HepG2 (cell line): Measurements from ENCODE around the gene ARHGEF40. TPM values are rescaled to one million over a fixed set of nuclear protein-coding genes. Genes with fewer than 3 reads are reported as not detected.

Experiments used
- ATAC-seq: fragments of 200-7000 bp; cut with Tn5 transposase; 3 replicates; pipeline ENCODE4 v1.9.1; 2020; ENCODE audit warnings: mild to moderate bottlenecking, moderate library complexity
- BruUV-seq: library from RNA; stranded (reverse); fragments of 400-500 nt; replicated peaks from 2 replicates; lab custom pipeline; 2021; lab: Mats Ljungman, UMichigan
- CTCF ChIA-PET: fragments of 300-600 bp; formaldehyde crosslinking; extraction: SDS; loops from one replicate; lab custom pipeline; 2021; ENCODE audit warnings: low total read pairs, inconsistent platforms, low intra/inter-chr PET ratio; lab: Yijun Ruan, JAX
- POLR2A ChIA-PET: fragments of 350-600 bp; sonication (Branson Sonifier 250); formaldehyde crosslinking; loops from one replicate; lab custom pipeline; 2020; ENCODE audit warnings: antibody characterized with exemption, inconsistent platforms; lab: Yijun Ruan, JAX
- DNase-seq: peaks from one replicate; pipeline ENCODE4 v3.0.0-alpha.2; 2015; ENCODE audit warnings: low spot score
- FAIRE-seq: peaks from 3 replicates; lab custom pipeline; 2011; peaks lifted over from hg19 to GRCh38; lab: Jason Lieb, UNC
- H2AFZ ChIP-seq: one replicate; pipeline ENCODE4 v1.6.1; 2011; ENCODE audit warnings: low read length, inconsistent platforms
- H3K27ac ChIP-seq: fragments of 300-600 bp; 3 replicates; pipeline ENCODE4 v1.8.0; 2011; ENCODE audit warnings: mixed run types, mild to moderate bottlenecking, mixed read lengths, low read length, inconsistent platforms; ENCODE audit not compliant: insufficient read depth; ENCODE audit errors: extremely low read length
- H3K27me3 ChIP-seq, 2 experiments: fragments of 200-600 bp in 1 of 2; 2 replicates in 1 of 2; 3 replicates in 1 of 2; pipeline versions ENCODE4 v1.6.0 to v1.8.0; 2011; ENCODE audit warnings: low read length in 2 of 2, mild to moderate bottlenecking in 2 of 2, moderate library complexity in 2 of 2, inconsistent platforms in 1 of 2; ENCODE audit not compliant: insufficient read depth in 2 of 2, control insufficient read depth in 1 of 2
- H3K36me3 ChIP-seq, 2 experiments: fragments of 200-600 bp in 1 of 2; replicated peaks in 1 of 2; 2 replicates in 1 of 2; 3 replicates in 1 of 2; pipeline versions ENCODE4 v1.5.1 to v1.8.0; 2011; ENCODE audit warnings: low read length in 2 of 2, inconsistent platforms in 1 of 2; ENCODE audit not compliant: insufficient read depth in 2 of 2, control insufficient read depth in 1 of 2
- H3K4me1 ChIP-seq: 2 replicates; pipeline ENCODE4 v1.5.1; 2012; ENCODE audit warnings: low read length, inconsistent platforms; ENCODE audit not compliant: insufficient read depth
- H3K4me2 ChIP-seq: 2 replicates; pipeline ENCODE4 v1.6.0; 2011; ENCODE audit warnings: low read depth, low read length, inconsistent platforms
- H3K4me3 ChIP-seq, 3 experiments: fragments of 200-600 bp in 1 of 3; sonication (generic), shearing (Covaris generic) in 1 of 3; replicated peaks in 1 of 3; 2 replicates each; pipeline ENCODE4 v1.5.1; 2011 to 2016; ENCODE audit warnings: low read length in 3 of 3, inconsistent platforms in 2 of 3, low read depth in 2 of 3, mild to moderate bottlenecking in 2 of 3, control low read depth in 1 of 3, mixed read lengths in 1 of 3; ENCODE audit not compliant: insufficient read depth in 1 of 3
- H3K79me2 ChIP-seq: one replicate; pipeline ENCODE4 v1.6.1; 2011; ENCODE audit warnings: low read length, inconsistent platforms; ENCODE audit not compliant: insufficient read depth
- H3K9ac ChIP-seq: 2 replicates; pipeline ENCODE4 v1.6.0; 2011; ENCODE audit warnings: mild to moderate bottlenecking, low read depth, low read length, inconsistent platforms; ENCODE audit not compliant: insufficient read depth
- H3K9me3 ChIP-seq: 2 replicates; pipeline ENCODE4 v1.5.1; 2012; ENCODE audit warnings: mild to moderate bottlenecking, low read length
- H4K20me1 ChIP-seq: 2 replicates; pipeline ENCODE4 v1.6.0; 2011; ENCODE audit warnings: inconsistent platforms, mild to moderate bottlenecking, low read length, moderate library complexity; ENCODE audit not compliant: insufficient read depth
- AKAP8 ChIP-seq: sonication (generic); formaldehyde crosslinking; IDR thresholded peaks from 2 replicates; pipeline ENCODE4 v1.5.1; 2020; ENCODE audit warnings: mild to moderate bottlenecking, missing genetic modification reagents
- ASH2L ChIP-seq: fragments of 300-600, 200-600 bp; sonication (generic); IDR thresholded peaks from 2 replicates; pipeline ENCODE4 v1.7.0; 2017; ENCODE audit warnings: low read depth, mild to moderate bottlenecking, moderate library complexity, mixed read lengths, low read length; ENCODE audit not compliant: insufficient read length
- CSRNP1 ChIP-seq: sonication (generic); formaldehyde crosslinking; IDR thresholded peaks from 2 replicates; pipeline ENCODE4 v1.8.1; 2023; ENCODE audit warnings: mild to moderate bottlenecking, missing genetic modification reagents
- KDM3A ChIP-seq: IDR thresholded peaks from 2 replicates; pipeline ENCODE4 v1.6.1; 2018; ENCODE audit warnings: low read depth, missing compliant biosample characterization
- KLF16 ChIP-seq, 2 experiments: sonication (generic) in 1 of 2; formaldehyde crosslinking in 1 of 2; IDR thresholded peaks; 2 replicates each; pipeline versions ENCODE4 v1.6.1 to v1.8.0; 2016 to 2023; ENCODE audit warnings: missing genetic modification reagents in 2 of 2, missing compliant biosample characterization in 1 of 2
- MATR3 ChIP-seq: sonication (generic); formaldehyde crosslinking; IDR thresholded peaks from 2 replicates; pipeline ENCODE4 v1.4.0; 2020; ENCODE audit warnings: missing genetic modification reagents
- SOX13 ChIP-seq, 3 experiments: fragments of 450-650 bp in 1 of 3; sonication (generic) in 1 of 3; formaldehyde crosslinking in 1 of 3; IDR thresholded peaks in 2 of 3; conservative IDR thresholded peaks in 1 of 3; 2 replicates each; pipeline versions ENCODE4 v1.5.0 to v1.6.1; 2016 to 2020; ENCODE audit warnings: antibody characterized with exemption in 1 of 3, mild to moderate bottlenecking in 1 of 3, missing compliant biosample characterization in 1 of 3, missing genetic modification reagents in 1 of 3, moderate library complexity in 1 of 3
- ZKSCAN5 ChIP-seq: sonication (generic); formaldehyde crosslinking; IDR thresholded peaks from 2 replicates; pipeline ENCODE4 v1.5.1; 2020; ENCODE audit warnings: mild to moderate bottlenecking, missing genetic modification reagents
- ZMYM3 ChIP-seq: sonication (generic); formaldehyde crosslinking; IDR thresholded peaks from 2 replicates; pipeline ENCODE4 v1.5.1; 2020; ENCODE audit warnings: mild to moderate bottlenecking, missing genetic modification reagents
- ZNF235 ChIP-seq: sonication (generic); formaldehyde crosslinking; IDR thresholded peaks from 2 replicates; pipeline ENCODE4 v1.8.1; 2023; ENCODE audit warnings: mild to moderate bottlenecking, missing genetic modification reagents, borderline replicate concordance
- ZNF263 ChIP-seq: sonication (generic); formaldehyde crosslinking; IDR thresholded peaks from 2 replicates; pipeline ENCODE4 v1.4.0; 2020; ENCODE audit warnings: missing genetic modification reagents
- WGBS: methylation state at CpG from one replicate; pipeline ENCODE4 v1.1.6; 2017; ENCODE audit warnings: low lambda C conversion rate; 5-methylcytosine and 5-hydroxymethylcytosine counted together
- in situ Hi-C: cut with HindIII; loops from 2 replicates; pipeline ENCODE4 v1.10.0; 2017; ENCODE audit warnings: low pct_unique_long_range_greater_than_20kb; ENCODE audit not compliant: extremely low pct_ligation_motif_present
- intact Hi-C: fragments of 100-400 bp; cut with micrococcal nuclease; formaldehyde crosslinking; loops from one replicate; pipeline ENCODE4 v1.10.0; 2022; ENCODE audit not compliant: unreplicated experiment
- polyA plus RNA-seq, 8 experiments: library from polyadenylated mRNA; depleted of rRNA in 3 of 8; stranded (reverse) in 7 of 8; unstranded in 1 of 8; fragments of >200 nt; fragmentation: Illumina TruSeq in 4 of 8; extraction: Trizol in 4 of 8; gene quantifications; 2 replicates each; pipeline versions ENCODE4 v1.2.1 to v1.2.3, GENCODE V29; 2011 to 2016; ENCODE audit warnings: low read depth in 4 of 8, missing spikeins in 1 of 8, mixed read lengths in 1 of 8; ENCODE audit not compliant: insufficient read depth in 1 of 8
- total RNA-seq, 5 experiments: library from RNA; depleted of rRNA; stranded (reverse); fragments of >200 nt; fragmentation: Illumina TruSeq; extraction: Trizol; gene quantifications; 2 replicates each; pipeline ENCODE4 v1.2.3, GENCODE V29; 2016; ENCODE audit warnings: low read depth in 1 of 5
- TF ChIP-seq, protein P1 (sequence below): sonication (generic); formaldehyde crosslinking; IDR thresholded peaks from 2 replicates; pipeline ENCODE4 v1.4.0; 2020; ENCODE audit warnings: missing genetic modification reagents
- TF ChIP-seq, protein P2 (sequence below): sonication (generic); formaldehyde crosslinking; IDR thresholded peaks from 2 replicates; pipeline ENCODE4 v1.5.0; 2020; ENCODE audit warnings: mild to moderate bottlenecking, missing genetic modification reagents

Gene ARHGEF40
- total and polyA plus RNA-seq, 2 of the 13 experiments (the other 11 are each of a cell fraction or from before 2014, with no cell fraction given) = 28.1 to 78.1 TPM

DNA sequence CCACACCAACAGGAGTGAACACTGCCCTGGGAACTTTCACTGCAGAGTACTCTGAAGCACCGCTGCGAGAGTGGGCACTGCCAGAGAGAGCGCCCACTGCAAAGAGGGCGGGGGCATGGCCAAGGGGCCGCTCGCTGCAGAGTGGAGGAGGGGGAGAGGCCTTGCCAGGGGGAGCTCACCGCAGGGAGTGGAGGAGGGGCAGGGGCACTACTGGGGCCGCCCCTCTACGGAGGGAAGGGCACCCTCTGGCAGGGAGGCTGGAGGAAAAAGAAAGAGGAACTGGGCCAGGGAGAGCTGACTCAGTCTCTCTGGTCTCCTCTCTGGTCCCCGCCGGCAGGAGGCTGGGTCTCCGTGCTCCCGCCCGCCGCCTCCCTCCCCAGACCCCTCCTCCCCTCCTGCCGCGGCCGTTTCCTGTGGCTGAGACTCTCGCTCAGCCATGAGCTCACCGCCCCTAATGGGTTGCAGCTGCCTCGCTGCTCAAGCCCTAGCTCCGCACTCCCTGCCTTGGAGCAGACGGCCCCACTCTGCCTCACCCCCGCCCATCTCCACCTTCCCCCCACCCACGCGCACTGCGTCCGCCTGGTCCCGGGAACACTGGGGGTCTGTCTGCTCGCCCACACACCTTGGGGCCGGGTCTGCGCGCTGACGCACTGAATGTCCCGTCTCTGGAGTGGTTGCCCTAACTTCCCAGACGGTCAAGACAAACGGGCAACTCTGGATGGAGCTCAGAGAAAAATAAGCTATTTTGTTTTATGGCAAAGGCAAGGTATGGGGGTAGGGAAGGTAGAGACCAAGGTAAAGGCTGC lies 1.3 kb downstream of the ARHGEF40 start:
- Histone ChIP-seq H3K9ac (peak overlapping the region; percentile 80), H2AFZ (no peak overlapping the region), H3K4me3 (peak overlapping the region; percentile 86 to 90 (median 87)), H3K27ac (peak overlapping the region; percentile 77), H3K9me3 (no peaks in the 10 kb centered on the region), H3K27me3 (peaks cover 0 to 7% of the 10 kb centered on the region in 2 experiments; a peak in 1 of 5 replicates), H3K4me1 (peaks cover 53% of the 10 kb centered on the region), H3K36me3 (peaks cover 13 to 24% of the 10 kb centered on the region in 2 experiments), H3K4me2 (peak overlapping the region; percentile 87), H4K20me1 (no peaks in the 10 kb centered on the region), H3K79me2 (peaks cover 6% of the 10 kb centered on the region)
- DNase-seq (peak; percentile 56), FAIRE-seq (no peak), ATAC-seq (peak; percentile 23)
- in situ Hi-C loops (no loop called here), intact Hi-C loops (no loop called here)
- BruUV-seq = no TSS peak
- WGBS = 36% methylated on average over 28 of the region's 37 CpGs
- CTCF ChIA-PET = interaction anchor here (5.8 to 7.5 kb wide), 4 partner anchors 18 to 57 kb away, joined by 35 to 135 read pairs (median 60); no protein-coding TSS in a partner anchor
- POLR2A ChIA-PET = interaction anchor here (0.6 to 6.7 kb wide), 23 partner anchors 8 to 729 kb away, joined by 3 to 141 read pairs (median 14); partner anchors contain the start of genes NDRG2, PIP4P1, RNASE8 and TMEM253
- TF ChIP-seq, protein P1, sequence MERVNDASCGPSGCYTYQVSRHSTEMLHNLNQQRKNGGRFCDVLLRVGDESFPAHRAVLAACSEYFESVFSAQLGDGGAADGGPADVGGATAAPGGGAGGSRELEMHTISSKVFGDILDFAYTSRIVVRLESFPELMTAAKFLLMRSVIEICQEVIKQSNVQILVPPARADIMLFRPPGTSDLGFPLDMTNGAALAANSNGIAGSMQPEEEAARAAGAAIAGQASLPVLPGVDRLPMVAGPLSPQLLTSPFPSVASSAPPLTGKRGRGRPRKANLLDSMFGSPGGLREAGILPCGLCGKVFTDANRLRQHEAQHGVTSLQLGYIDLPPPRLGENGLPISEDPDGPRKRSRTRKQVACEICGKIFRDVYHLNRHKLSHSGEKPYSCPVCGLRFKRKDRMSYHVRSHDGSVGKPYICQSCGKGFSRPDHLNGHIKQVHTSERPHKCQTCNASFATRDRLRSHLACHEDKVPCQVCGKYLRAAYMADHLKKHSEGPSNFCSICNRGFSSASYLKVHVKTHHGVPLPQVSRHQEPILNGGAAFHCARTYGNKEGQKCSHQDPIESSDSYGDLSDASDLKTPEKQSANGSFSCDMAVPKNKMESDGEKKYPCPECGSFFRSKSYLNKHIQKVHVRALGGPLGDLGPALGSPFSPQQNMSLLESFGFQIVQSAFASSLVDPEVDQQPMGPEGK = peak; percentile 57; the same call in 1 of the 2 replicates
- TF ChIP-seq ASH2L (no peak), KDM3A (0 out of 2 replicates have a peak, but pooled peaks have one; percentile 59), MATR3 (CRISPR knock-in tag) (0 out of 2 replicates have a peak, but pooled peaks have one; percentile 31), ZNF263 (CRISPR knock-in tag) (peak; percentile 100), KLF16 (CRISPR knock-in tag; IDR thresholded peaks at IDR 0.05) (peak in 1 of 2 experiments; percentile 34; a peak in 1 of 4 replicates), ZMYM3 (CRISPR knock-in tag) (peak; percentile 12; the same call in 1 of the 2 replicates), AKAP8 (CRISPR knock-in tag) (peak; percentile 72; the same call in 1 of the 2 replicates), CSRNP1 (CRISPR knock-in tag) (no peak), ZNF235 (0 out of 2 replicates have a peak, but pooled peaks have one; percentile 41), ZKSCAN5 (peak; percentile 77; the same call in 1 of the 2 replicates), SOX13 (IDR thresholded peaks at IDR 0.05) (no peak), SOX13 (CRISPR knock-in tag; conservative IDR thresholded peaks at IDR 0.05 in 1 of 2, IDR thresholded peaks at IDR 0.05 in 1 of 2) (0 out of 4 replicates have a peak, but pooled peaks of 1 of the 2 experiments have one; percentile 27)
- TF ChIP-seq, protein P2, sequence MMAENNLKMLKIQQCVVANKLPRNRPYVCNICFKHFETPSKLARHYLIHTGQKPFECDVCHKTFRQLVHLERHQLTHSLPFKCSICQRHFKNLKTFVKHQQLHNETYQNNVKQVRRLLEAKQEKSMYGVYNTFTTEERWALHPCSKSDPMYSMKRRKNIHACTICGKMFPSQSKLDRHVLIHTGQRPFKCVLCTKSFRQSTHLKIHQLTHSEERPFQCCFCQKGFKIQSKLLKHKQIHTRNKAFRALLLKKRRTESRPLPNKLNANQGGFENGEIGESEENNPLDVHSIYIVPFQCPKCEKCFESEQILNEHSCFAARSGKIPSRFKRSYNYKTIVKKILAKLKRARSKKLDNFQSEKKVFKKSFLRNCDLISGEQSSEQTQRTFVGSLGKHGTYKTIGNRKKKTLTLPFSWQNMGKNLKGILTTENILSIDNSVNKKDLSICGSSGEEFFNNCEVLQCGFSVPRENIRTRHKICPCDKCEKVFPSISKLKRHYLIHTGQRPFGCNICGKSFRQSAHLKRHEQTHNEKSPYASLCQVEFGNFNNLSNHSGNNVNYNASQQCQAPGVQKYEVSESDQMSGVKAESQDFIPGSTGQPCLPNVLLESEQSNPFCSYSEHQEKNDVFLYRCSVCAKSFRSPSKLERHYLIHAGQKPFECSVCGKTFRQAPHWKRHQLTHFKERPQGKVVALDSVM (CRISPR knock-in tag) = 0 out of 2 replicates have a peak, but pooled peaks have one; percentile 9
